ENCODE data around the gene DNAJC25. TPM values are rescaled to one million over a fixed set of nuclear protein-coding genes. Genes with fewer than 3 reads are reported as not detected.
A peak's percentile ranks its signal among the peaks of the same experiment; 100 is the strongest.

Gene DNAJC25
- total and polyA plus RNA-seq, 2 of the 13 experiments (the other 11 are each of a cell fraction or from before 2014, with no cell fraction given) = 5.7 to 10.2 TPM

GRCh38 chr9:111634860-111635259 is 3.7 kb downstream of the DNAJC25 start (continued):
- TF ChIP-seq NKX3-1 (CRISPR knock-in tag; IDR thresholded peaks at IDR 0.05) = 0 out of 2 replicates have a peak, but pooled peaks have one; percentile 35
- TF ChIP-seq FOXA3 (CRISPR knock-in tag; IDR thresholded peaks at IDR 0.05) = peak; percentile 92
- peak; percentile 19; the same call in 1 of the 2 replicates for TF ChIP-seq ZMYM4 (CRISPR knock-in tag; IDR thresholded peaks at IDR 0.05)
- peak; percentile 66 for TF ChIP-seq HHEX (CRISPR knock-in tag; IDR thresholded peaks at IDR 0.05)
- 0 out of 2 replicates have a peak, but pooled peaks have one; percentile 42 for TF ChIP-seq ZNF124 (CRISPR knock-in tag; IDR thresholded peaks at IDR 0.05)
- peak; percentile 72; the same call in 1 of the 2 replicates for TF ChIP-seq DPF2 (CRISPR knock-in tag; IDR thresholded peaks at IDR 0.05; ENCODE audit: borderline replicate concordance, low read depth)
- TF ChIP-seq HMG20B (CRISPR knock-in tag; conservative IDR thresholded peaks at IDR 0.05) = peak; percentile 96
- peak; percentile 51; the same call in 1 of the 2 replicates for TF ChIP-seq REPIN1 (CRISPR knock-in tag; IDR thresholded peaks at IDR 0.05; ENCODE audit: borderline replicate concordance, low read depth)
- 0 out of 2 replicates have a peak, but pooled peaks have one; percentile 48 for TF ChIP-seq KDM6A (CRISPR knock-in tag; IDR thresholded peaks at IDR 0.05; ENCODE audit: low read depth)
- TF ChIP-seq, protein P1, sequence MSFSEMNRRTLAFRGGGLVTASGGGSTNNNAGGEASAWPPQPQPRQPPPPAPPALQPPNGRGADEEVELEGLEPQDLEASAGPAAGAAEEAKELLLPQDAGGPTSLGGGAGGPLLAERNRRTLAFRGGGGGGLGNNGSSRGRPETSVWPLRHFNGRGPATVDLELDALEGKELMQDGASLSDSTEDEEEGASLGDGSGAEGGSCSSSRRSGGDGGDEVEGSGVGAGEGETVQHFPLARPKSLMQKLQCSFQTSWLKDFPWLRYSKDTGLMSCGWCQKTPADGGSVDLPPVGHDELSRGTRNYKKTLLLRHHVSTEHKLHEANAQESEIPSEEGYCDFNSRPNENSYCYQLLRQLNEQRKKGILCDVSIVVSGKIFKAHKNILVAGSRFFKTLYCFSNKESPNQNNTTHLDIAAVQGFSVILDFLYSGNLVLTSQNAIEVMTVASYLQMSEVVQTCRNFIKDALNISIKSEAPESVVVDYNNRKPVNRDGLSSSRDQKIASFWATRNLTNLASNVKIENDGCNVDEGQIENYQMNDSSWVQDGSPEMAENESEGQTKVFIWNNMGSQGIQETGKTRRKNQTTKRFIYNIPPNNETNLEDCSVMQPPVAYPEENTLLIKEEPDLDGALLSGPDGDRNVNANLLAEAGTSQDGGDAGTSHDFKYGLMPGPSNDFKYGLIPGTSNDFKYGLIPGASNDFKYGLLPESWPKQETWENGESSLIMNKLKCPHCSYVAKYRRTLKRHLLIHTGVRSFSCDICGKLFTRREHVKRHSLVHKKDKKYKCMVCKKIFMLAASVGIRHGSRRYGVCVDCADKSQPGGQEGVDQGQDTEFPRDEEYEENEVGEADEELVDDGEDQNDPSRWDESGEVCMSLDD (CRISPR knock-in tag; IDR thresholded peaks at IDR 0.05; ENCODE audit: borderline replicate concordance) = 0 out of 2 replicates have a peak, but pooled peaks have one; percentile 37
- TF ChIP-seq ZNF619 (CRISPR knock-in tag; IDR thresholded peaks at IDR 0.05) = no peak
- no peak for TF ChIP-seq ZBTB7B (CRISPR knock-in tag; IDR thresholded peaks at IDR 0.05)
- TF ChIP-seq RARA (CRISPR knock-in tag; IDR thresholded peaks at IDR 0.05) = 0 out of 2 replicates have a peak, but pooled peaks have one; percentile 27
- peak; percentile 24; the same call in 1 of the 2 replicates for TF ChIP-seq RXRB (CRISPR knock-in tag; IDR thresholded peaks at IDR 0.05; ENCODE audit: borderline replicate concordance)
- no peak for TF ChIP-seq ZKSCAN8 (CRISPR knock-in tag; IDR thresholded peaks at IDR 0.05; ENCODE audit: borderline replicate concordance)
- peak; percentile 65; the same call in 1 of the 2 replicates for TF ChIP-seq MIXL1 (CRISPR knock-in tag; IDR thresholded peaks at IDR 0.05)
- TF ChIP-seq SOX13 (IDR thresholded peaks at IDR 0.05) = no peak
- TF ChIP-seq SOX13 (CRISPR knock-in tag; conservative IDR thresholded peaks at IDR 0.05 in 1 of 2, IDR thresholded peaks at IDR 0.05 in 1 of 2) = peak in 1 of 2 experiments; percentile 68; a peak in 1 of 4 replicates
- peak; percentile 56; the same call in 1 of the 2 replicates for TF ChIP-seq NCOR1 (IDR thresholded peaks at IDR 0.05; ENCODE audit: borderline replicate concordance, low read length)
- TF ChIP-seq MED1 (CRISPR knock-in tag; IDR thresholded peaks at IDR 0.05) = peak; percentile 40; the same call in 1 of the 2 replicates
- peak in 1 of 2 experiments; percentile 65; a peak in 2 of 4 replicates for TF ChIP-seq EP300 (IDR thresholded peaks at IDR 0.05; ENCODE audit: low read depth in 2 of 2, low read length in 2 of 2)
- peak; percentile 30; the same call in 1 of the 2 replicates for TF ChIP-seq EP300 (CRISPR knock-in tag; IDR thresholded peaks at IDR 0.05; ENCODE audit: borderline replicate concordance)
- 0 out of 2 replicates have a peak, but pooled peaks have one; percentile 27 for TF ChIP-seq FOXK1 (CRISPR knock-in tag; IDR thresholded peaks at IDR 0.05; ENCODE audit: borderline replicate concordance, low read depth)
- peak; percentile 61 for TF ChIP-seq MLX (CRISPR knock-in tag; IDR thresholded peaks at IDR 0.05)
- 0 out of 2 replicates have a peak, but pooled peaks have one; percentile 19 for TF ChIP-seq CEBPG (CRISPR knock-in tag; IDR thresholded peaks at IDR 0.05)
- TF ChIP-seq, protein P2, sequence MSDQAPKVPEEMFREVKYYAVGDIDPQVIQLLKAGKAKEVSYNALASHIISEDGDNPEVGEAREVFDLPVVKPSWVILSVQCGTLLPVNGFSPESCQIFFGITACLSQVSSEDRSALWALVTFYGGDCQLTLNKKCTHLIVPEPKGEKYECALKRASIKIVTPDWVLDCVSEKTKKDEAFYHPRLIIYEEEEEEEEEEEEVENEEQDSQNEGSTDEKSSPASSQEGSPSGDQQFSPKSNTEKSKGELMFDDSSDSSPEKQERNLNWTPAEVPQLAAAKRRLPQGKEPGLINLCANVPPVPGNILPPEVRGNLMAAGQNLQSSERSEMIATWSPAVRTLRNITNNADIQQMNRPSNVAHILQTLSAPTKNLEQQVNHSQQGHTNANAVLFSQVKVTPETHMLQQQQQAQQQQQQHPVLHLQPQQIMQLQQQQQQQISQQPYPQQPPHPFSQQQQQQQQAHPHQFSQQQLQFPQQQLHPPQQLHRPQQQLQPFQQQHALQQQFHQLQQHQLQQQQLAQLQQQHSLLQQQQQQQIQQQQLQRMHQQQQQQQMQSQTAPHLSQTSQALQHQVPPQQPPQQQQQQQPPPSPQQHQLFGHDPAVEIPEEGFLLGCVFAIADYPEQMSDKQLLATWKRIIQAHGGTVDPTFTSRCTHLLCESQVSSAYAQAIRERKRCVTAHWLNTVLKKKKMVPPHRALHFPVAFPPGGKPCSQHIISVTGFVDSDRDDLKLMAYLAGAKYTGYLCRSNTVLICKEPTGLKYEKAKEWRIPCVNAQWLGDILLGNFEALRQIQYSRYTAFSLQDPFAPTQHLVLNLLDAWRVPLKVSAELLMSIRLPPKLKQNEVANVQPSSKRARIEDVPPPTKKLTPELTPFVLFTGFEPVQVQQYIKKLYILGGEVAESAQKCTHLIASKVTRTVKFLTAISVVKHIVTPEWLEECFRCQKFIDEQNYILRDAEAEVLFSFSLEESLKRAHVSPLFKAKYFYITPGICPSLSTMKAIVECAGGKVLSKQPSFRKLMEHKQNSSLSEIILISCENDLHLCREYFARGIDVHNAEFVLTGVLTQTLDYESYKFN (CRISPR knock-in tag; conservative IDR thresholded peaks at IDR 0.05) = peak; percentile 84

Measured in HepG2 (cell line).